ENCODE data around the gene MPND.
"Not testable (repeated sequence)": the region's sequence is repeated elsewhere in the genome, so short reads cannot be mapped to it uniquely, and the experiment has no call there.

The MPND gene

DNA sequence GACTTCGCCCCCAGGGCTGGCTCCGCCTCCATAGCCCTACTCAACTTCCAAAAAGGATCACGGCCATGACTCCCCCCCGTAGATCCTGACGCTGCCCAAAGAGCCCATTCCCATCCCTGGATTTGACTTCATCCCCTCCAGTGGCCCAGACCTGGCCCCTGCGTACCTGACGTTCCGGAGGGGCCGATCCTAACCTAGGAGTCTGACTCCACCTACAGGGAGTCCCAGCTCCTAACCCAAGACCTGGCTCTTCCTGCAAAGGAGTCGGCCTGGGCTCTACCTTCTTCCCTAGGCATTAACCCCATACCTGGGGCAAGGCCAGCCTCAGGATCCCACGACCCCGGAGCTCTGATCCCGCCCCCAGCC lies 15.5 kb upstream of the MPND start:
- TF ChIP-seq, protein P1, sequence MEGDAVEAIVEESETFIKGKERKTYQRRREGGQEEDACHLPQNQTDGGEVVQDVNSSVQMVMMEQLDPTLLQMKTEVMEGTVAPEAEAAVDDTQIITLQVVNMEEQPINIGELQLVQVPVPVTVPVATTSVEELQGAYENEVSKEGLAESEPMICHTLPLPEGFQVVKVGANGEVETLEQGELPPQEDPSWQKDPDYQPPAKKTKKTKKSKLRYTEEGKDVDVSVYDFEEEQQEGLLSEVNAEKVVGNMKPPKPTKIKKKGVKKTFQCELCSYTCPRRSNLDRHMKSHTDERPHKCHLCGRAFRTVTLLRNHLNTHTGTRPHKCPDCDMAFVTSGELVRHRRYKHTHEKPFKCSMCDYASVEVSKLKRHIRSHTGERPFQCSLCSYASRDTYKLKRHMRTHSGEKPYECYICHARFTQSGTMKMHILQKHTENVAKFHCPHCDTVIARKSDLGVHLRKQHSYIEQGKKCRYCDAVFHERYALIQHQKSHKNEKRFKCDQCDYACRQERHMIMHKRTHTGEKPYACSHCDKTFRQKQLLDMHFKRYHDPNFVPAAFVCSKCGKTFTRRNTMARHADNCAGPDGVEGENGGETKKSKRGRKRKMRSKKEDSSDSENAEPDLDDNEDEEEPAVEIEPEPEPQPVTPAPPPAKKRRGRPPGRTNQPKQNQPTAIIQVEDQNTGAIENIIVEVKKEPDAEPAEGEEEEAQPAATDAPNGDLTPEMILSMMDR (conservative IDR thresholded peaks at IDR 0.05; ENCODE audit: low read depth, low read length) = no peak
- no peak overlapping the region for H2AFZ ChIP-seq (ENCODE audit: low read depth)
- H3K9ac ChIP-seq = no peak overlapping the region
- H3K27me3 ChIP-seq (ENCODE audit: insufficient read depth, low read depth) = no peaks in the 10 kb centered on the region
- H3K27ac ChIP-seq = no peak overlapping the region
- no peaks in the 10 kb centered on the region for H3K79me2 ChIP-seq (ENCODE audit: insufficient read depth, low read depth)
- no peaks in the 10 kb centered on the region for H3K36me3 ChIP-seq (ENCODE audit: insufficient read depth)
- H3K4me1 ChIP-seq (ENCODE audit: low read depth, poor library complexity, severe bottlenecking) = no peaks in the 10 kb centered on the region
- H3K4me3 ChIP-seq (IDR thresholded peaks at IDR 0.05; ENCODE audit: insufficient read depth, low read depth, low read length) = no peak overlapping the region
- no peaks in the 10 kb centered on the region for H4K20me1 ChIP-seq (ENCODE audit: insufficient read depth)
- H3K4me2 ChIP-seq = no peak overlapping the region; the same call in 1 of the 2 replicates

DNA sequence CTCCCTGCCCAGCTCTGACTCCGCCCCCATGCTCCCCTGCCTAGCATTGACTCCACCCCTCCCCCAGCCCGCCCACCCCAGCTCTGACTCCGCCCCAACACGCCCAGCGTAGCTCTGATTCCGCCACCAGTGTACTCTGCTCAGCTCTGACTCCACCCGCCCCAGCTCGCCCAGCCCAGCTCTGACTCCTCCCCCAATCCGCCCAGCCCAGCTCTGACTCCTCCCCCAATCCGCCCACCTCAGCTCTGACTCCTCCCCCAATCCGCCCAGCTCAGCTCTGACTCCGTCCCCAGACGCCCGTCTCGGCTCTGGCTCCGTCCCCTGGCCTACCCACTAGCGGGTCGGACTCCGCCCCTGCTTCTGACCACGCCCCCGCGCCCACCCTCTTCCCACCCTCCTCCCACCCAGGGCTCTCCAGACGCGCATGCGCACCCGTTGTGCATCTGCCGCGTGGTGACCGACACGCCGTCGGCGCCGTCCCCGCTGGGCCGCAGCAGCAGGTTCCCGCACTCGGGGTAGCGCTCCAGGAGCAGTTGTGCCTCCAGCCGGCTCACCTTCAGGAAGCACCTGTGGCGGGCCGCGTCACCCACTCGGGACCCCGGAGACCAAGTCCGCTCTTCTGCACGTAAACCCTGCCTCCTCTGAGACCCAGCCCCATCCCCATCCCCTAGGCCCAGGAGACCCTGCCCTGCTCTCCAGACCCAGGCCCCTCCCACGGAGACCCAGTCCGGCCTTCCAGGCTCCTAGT lies 14.9 kb upstream of the MPND start:
- Histone ChIP-seq H3K4me2 (peak overlapping the region; percentile 36; the same call in 1 of the 2 replicates), H3K36me3 (ENCODE audit: insufficient read depth) (no peaks in the 10 kb centered on the region), H3K27me3 (ENCODE audit: insufficient read depth, low read depth) (no peaks in the 10 kb centered on the region), H3K4me3 (IDR thresholded peaks at IDR 0.05; ENCODE audit: insufficient read depth, low read depth, low read length) (no peak overlapping the region), H3K27ac (no peak overlapping the region), H3K79me2 (ENCODE audit: insufficient read depth, low read depth) (no peaks in the 10 kb centered on the region), H4K20me1 (ENCODE audit: insufficient read depth) (no peaks in the 10 kb centered on the region), H3K9ac (no peak overlapping the region), H2AFZ (ENCODE audit: low read depth) (no peak overlapping the region), H3K4me1 (ENCODE audit: low read depth, poor library complexity, severe bottlenecking) (no peaks in the 10 kb centered on the region)
- TF ChIP-seq, protein P1 (conservative IDR thresholded peaks at IDR 0.05; ENCODE audit: low read depth, low read length) = no peak

DNA sequence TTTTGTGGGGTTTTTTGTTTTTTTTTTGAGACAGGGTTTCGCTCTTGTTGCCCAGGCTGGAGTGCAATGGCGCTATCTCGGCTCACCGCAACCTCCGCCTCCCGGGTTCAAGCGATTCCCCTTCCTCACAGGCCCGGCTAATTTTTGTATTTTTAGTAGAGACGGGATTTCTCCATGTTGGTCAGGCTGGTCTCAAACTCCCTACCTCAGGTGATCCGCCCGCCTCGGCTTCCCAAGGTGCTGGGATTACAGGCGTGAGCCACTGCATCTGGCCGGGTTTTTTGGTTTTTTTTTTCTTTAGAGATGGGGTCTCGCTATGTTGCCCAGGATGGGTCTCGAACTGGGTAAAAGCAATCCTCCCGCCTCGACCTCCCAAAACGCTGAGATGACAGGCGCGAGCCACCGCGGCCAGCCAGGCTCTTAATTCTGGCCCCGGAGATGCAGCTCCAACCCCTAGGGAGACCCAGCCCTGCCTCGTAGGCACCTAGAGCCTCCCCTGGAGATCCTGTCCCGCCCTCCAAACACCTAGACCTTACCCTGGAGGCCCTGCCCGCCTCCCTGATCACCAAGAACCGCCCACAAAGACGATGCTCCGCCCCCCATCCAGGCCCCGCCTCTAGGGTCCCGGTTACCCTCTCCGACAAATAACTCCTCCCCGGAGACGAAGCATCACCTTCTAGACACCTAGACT lies 14.2 kb upstream of the MPND start:
- not testable (repeated sequence) for H2AFZ ChIP-seq (ENCODE audit: low read depth); H3K4me3 ChIP-seq (IDR thresholded peaks at IDR 0.05; ENCODE audit: insufficient read depth, low read depth, low read length); H3K9ac ChIP-seq

DNA sequence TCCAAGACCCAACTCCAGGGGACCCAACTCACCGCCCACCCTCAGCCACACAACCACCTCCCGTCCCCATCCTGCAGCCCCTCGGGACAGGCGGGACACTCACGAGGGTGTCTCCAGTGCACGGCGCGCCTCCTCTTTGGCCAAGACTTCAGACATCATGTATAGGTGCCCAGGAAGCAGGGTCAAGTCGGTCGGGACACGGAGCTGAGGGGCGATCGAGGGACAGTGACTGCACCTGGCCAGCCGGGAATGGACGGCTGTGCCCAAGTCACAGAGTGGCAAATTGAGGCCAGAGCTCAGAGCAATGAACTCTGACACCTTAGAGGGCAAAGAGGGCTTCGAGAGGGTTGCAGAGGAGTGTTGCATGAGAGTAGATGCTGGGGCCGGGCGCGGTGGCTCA lies 13.5 kb upstream of the MPND start:
- Histone ChIP-seq H3K36me3 (ENCODE audit: insufficient read depth) (no peaks in the 10 kb centered on the region), H3K4me3 (IDR thresholded peaks at IDR 0.05; ENCODE audit: insufficient read depth, low read depth, low read length) (no peak overlapping the region), H3K9ac (no peak overlapping the region), H3K27ac (no peak overlapping the region), H3K4me2 (no peak overlapping the region), H2AFZ (ENCODE audit: low read depth) (no peak overlapping the region), H3K27me3 (ENCODE audit: insufficient read depth, low read depth) (no peaks in the 10 kb centered on the region), H3K79me2 (ENCODE audit: insufficient read depth, low read depth) (no peaks in the 10 kb centered on the region), H3K4me1 (ENCODE audit: low read depth, poor library complexity, severe bottlenecking) (no peaks in the 10 kb centered on the region), H4K20me1 (ENCODE audit: insufficient read depth) (no peaks in the 10 kb centered on the region)
- TF ChIP-seq, protein P1 (conservative IDR thresholded peaks at IDR 0.05; ENCODE audit: low read depth, low read length) = no peak

More for the DNA sequence above, 14.2 kb upstream of the MPND start:
- H4K20me1 ChIP-seq (ENCODE audit: insufficient read depth); H3K27me3 ChIP-seq (ENCODE audit: insufficient read depth, low read depth); H3K79me2 ChIP-seq (ENCODE audit: insufficient read depth, low read depth); H3K27ac ChIP-seq; H3K36me3 ChIP-seq (ENCODE audit: insufficient read depth); H3K4me1 ChIP-seq (ENCODE audit: low read depth, poor library complexity, severe bottlenecking): not testable (repeated sequence)
- peak overlapping the region; percentile 36; the same call in 1 of the 2 replicates for H3K4me2 ChIP-seq

All from KMS-11 (cell line).